H9 (cell line): ENCODE data around the gene ATP11C. TPM values are rescaled to one million over a fixed set of nuclear protein-coding genes. Genes with fewer than 3 reads are reported as not detected.

Experiments used
- DNase-seq: peaks from one replicate; pipeline ENCODE4 v3.0.0-alpha.2; 2017
- H2AFZ ChIP-seq: one replicate; pipeline ENCODE4 v1.6.1; 2013; ENCODE audit warnings: mild to moderate bottlenecking, low read length, control low read depth, moderate library complexity
- H2AK5ac ChIP-seq: 2 replicates; pipeline ENCODE4 v1.6.1; 2013; ENCODE audit warnings: low read length, control low read depth, mixed read lengths; ENCODE audit not compliant: insufficient read length
- H2BK120ac ChIP-seq: one replicate; pipeline ENCODE4 v1.6.1; 2013; ENCODE audit warnings: low read depth, mild to moderate bottlenecking, low read length, control low read depth, inconsistent platforms; ENCODE audit not compliant: poor library complexity, severe bottlenecking
- H2BK12ac ChIP-seq: 2 replicates; pipeline ENCODE4 v1.6.1; 2013; ENCODE audit warnings: low read length, control low read depth, mixed read lengths, low read depth; ENCODE audit not compliant: insufficient read length
- H2BK15ac ChIP-seq: 2 replicates; pipeline ENCODE4 v1.6.1; 2013; ENCODE audit warnings: low read depth, low read length, control low read depth
- H2BK20ac ChIP-seq: one replicate; pipeline ENCODE4 v1.6.1; 2013; ENCODE audit warnings: low read depth, mild to moderate bottlenecking, low read length, control low read depth, inconsistent platforms; ENCODE audit not compliant: poor library complexity, severe bottlenecking
- H2BK5ac ChIP-seq: 2 replicates; pipeline ENCODE4 v1.6.1; 2013; ENCODE audit warnings: low read length, control low read depth, mixed read lengths; ENCODE audit not compliant: insufficient read length
- H3K14ac ChIP-seq: 2 replicates; pipeline ENCODE4 v1.6.1; 2013; ENCODE audit warnings: low read length, control low read depth; ENCODE audit not compliant: insufficient read depth
- H3K18ac ChIP-seq: 2 replicates; pipeline ENCODE4 v1.6.1; 2013; ENCODE audit warnings: low read depth, mild to moderate bottlenecking, mixed read lengths, low read length, control low read depth; ENCODE audit not compliant: insufficient read length
- H3K23ac ChIP-seq: 2 replicates; pipeline ENCODE4 v1.6.1; 2013; ENCODE audit warnings: low read length, control low read depth, mixed read lengths, low read depth; ENCODE audit not compliant: insufficient read length
- H3K23me2 ChIP-seq: 2 replicates; pipeline ENCODE4 v1.6.1; 2013; ENCODE audit warnings: low read depth, mild to moderate bottlenecking, mixed read lengths, low read length, control low read depth; ENCODE audit not compliant: insufficient read length, poor library complexity, severe bottlenecking
- H3K27ac ChIP-seq: 2 replicates; pipeline ENCODE4 v1.5.1; 2013; ENCODE audit warnings: low read length, control low read depth, mixed read lengths, low read depth; ENCODE audit not compliant: insufficient read length
- H3K27me3 ChIP-seq: 2 replicates; pipeline ENCODE4 v1.6.1; 2013; ENCODE audit warnings: low read length, control low read depth, inconsistent platforms; ENCODE audit not compliant: insufficient read depth
- H3K4ac ChIP-seq: 2 replicates; pipeline ENCODE4 v1.6.1; 2013; ENCODE audit warnings: low read depth, mild to moderate bottlenecking, control low read depth, inconsistent platforms, low read length, moderate library complexity
- H3K4me1 ChIP-seq: 2 replicates; pipeline ENCODE4 v1.6.1; 2013; ENCODE audit warnings: low read length, control low read depth, inconsistent platforms; ENCODE audit not compliant: insufficient read depth
- H3K4me2 ChIP-seq: 2 replicates; pipeline ENCODE4 v1.6.1; 2013; ENCODE audit warnings: low read length, control low read depth, mixed read lengths; ENCODE audit not compliant: insufficient read length, insufficient read depth
- H3K56ac ChIP-seq: 2 replicates; pipeline ENCODE4 v1.6.1; 2013; ENCODE audit warnings: low read depth, mild to moderate bottlenecking, mixed read lengths, low read length, control low read depth; ENCODE audit not compliant: insufficient read length
- H3K79me1 ChIP-seq: 2 replicates; pipeline ENCODE4 v1.6.1; 2013; ENCODE audit warnings: low read depth, mild to moderate bottlenecking, moderate library complexity, low read length, control low read depth, inconsistent platforms; ENCODE audit not compliant: insufficient read depth, poor library complexity, severe bottlenecking
- H3K79me2 ChIP-seq: 2 replicates; pipeline ENCODE4 v1.6.1; 2013; ENCODE audit warnings: low read length, control low read depth, inconsistent platforms; ENCODE audit not compliant: insufficient read depth
- H3K9ac ChIP-seq: 2 replicates; pipeline ENCODE4 v1.6.1; 2013; ENCODE audit warnings: low read length, control low read depth, mixed read lengths; ENCODE audit not compliant: insufficient read length; ENCODE audit errors: extremely low read depth
- H3K9me3 ChIP-seq: one replicate; pipeline ENCODE4 v1.6.1; 2013; ENCODE audit warnings: low read depth, low read length, inconsistent platforms; ENCODE audit not compliant: control insufficient read depth
- H3T11ph ChIP-seq: one replicate; pipeline ENCODE4 v1.6.1; 2013; ENCODE audit warnings: mild to moderate bottlenecking, low read length, control low read depth, inconsistent platforms
- H4K20me1 ChIP-seq: one replicate; pipeline ENCODE4 v1.6.1; 2013; ENCODE audit not compliant: control insufficient read depth, insufficient read length, insufficient read depth
- H4K5ac ChIP-seq: 2 replicates; pipeline ENCODE4 v1.6.1; 2013; ENCODE audit warnings: low read depth, mild to moderate bottlenecking, mixed read lengths, low read length, control low read depth; ENCODE audit not compliant: insufficient read length
- H4K8ac ChIP-seq: replicated peaks from 2 replicates; pipeline ENCODE4 v1.6.1; 2013; ENCODE audit warnings: low read length, control low read depth, mixed read lengths, low read depth; ENCODE audit not compliant: insufficient read length
- H4K91ac ChIP-seq: 2 replicates; pipeline ENCODE4 v1.6.1; 2013; ENCODE audit warnings: low read depth, mild to moderate bottlenecking, moderate library complexity, mixed read lengths, low read length, control low read depth; ENCODE audit not compliant: insufficient read length
- H3K27ac Mint-ChIP-seq, 3 experiments: 2 replicates in 2 of 3; 3 replicates in 1 of 3; pipeline ENCODE4 v1.8.0; 2020 to 2021; ENCODE audit warnings: mixed read lengths in 3 of 3, mild to moderate bottlenecking in 1 of 3, moderate library complexity in 1 of 3
- H3K27me3 Mint-ChIP-seq: 2 replicates; pipeline ENCODE4 v1.8.0; 2021; ENCODE audit warnings: low read depth, mild to moderate bottlenecking, moderate library complexity, mixed read lengths
- H3K36me3 Mint-ChIP-seq, 3 experiments: 2 replicates in 2 of 3; 3 replicates in 1 of 3; pipeline ENCODE4 v1.8.0; 2020 to 2021; ENCODE audit warnings: low read depth in 3 of 3, mixed read lengths in 3 of 3; ENCODE audit not compliant: insufficient read depth in 1 of 3
- H3K4me1 Mint-ChIP-seq, 2 experiments: 2 replicates each; pipeline ENCODE4 v1.8.0; 2020; ENCODE audit warnings: mixed read lengths in 2 of 2
- H3K4me3 Mint-ChIP-seq, 2 experiments: 2 replicates in 1 of 2; 3 replicates in 1 of 2; pipeline ENCODE4 v1.8.0; 2020 to 2021; ENCODE audit warnings: mild to moderate bottlenecking in 2 of 2, mixed read lengths in 2 of 2, moderate library complexity in 1 of 2
- H3K9me3 Mint-ChIP-seq, 2 experiments: 2 replicates in 1 of 2; 3 replicates in 1 of 2; pipeline ENCODE4 v1.8.0; 2020; ENCODE audit warnings: mild to moderate bottlenecking in 2 of 2, mixed read lengths in 2 of 2, moderate library complexity in 1 of 2
- WGBS: extraction: QIAGEN DNeasy Blood & Tissue Kit; methylation state at CpG from one replicate; pipeline ENCODE4 v1.1.7; 2013; ENCODE audit warnings: missing lambda C conversion rate, low lambda C conversion rate, mixed read lengths; ENCODE audit not compliant: insufficient read length; ENCODE audit errors: extremely low coverage; 5-methylcytosine and 5-hydroxymethylcytosine counted together
- total RNA-seq: library from RNA; stranded (reverse); gene quantifications from 2 replicates; pipeline ENCODE4 v1.2.1, GENCODE V29; 2021
- TF ChIP-seq, protein P1 (sequence below): fragments of 200-600 bp; sonication (generic); conservative IDR thresholded peaks from 3 replicates; pipeline ENCODE4 v1.8.0; 2021; ENCODE audit warnings: antibody characterized with exemption, mild to moderate bottlenecking

The ATP11C gene
- total RNA-seq, 1 experiment from 2014 or later: 28.4 TPM

- Histone ChIP-seq H3K79me2 (no peaks in the 10 kb centered on the region), H3K56ac (no peak overlapping the region), H3K18ac (no peak overlapping the region), H4K20me1 (no peaks in the 10 kb centered on the region), H2BK5ac (no peak overlapping the region), H3K9me3 (no peaks in the 10 kb centered on the region), H3K14ac (no peak overlapping the region), H2AK5ac (no peak overlapping the region), H3K4me1 (no peaks in the 10 kb centered on the region; the same call in 1 of the 2 replicates), H2BK15ac (no peak overlapping the region), H3K23me2 (no peaks in the 10 kb centered on the region), H2BK12ac (no peak overlapping the region), H4K91ac (no peak overlapping the region), H3K79me1 (no peaks in the 10 kb centered on the region), H2BK20ac (no peak overlapping the region), H3T11ph (no peak overlapping the region), H3K23ac (no peak overlapping the region), H3K9ac (no peak overlapping the region), H3K27ac (no peak overlapping the region), H4K8ac (no peak overlapping the region), H3K4ac (no peak overlapping the region), H2AFZ (no peak overlapping the region), H4K5ac (no peak overlapping the region), H2BK120ac (no peak overlapping the region), H3K27me3 (no peaks in the 10 kb centered on the region; the same call in 1 of the 2 replicates), H3K4me2 (no peak overlapping the region)
- TF ChIP-seq, protein P1, sequence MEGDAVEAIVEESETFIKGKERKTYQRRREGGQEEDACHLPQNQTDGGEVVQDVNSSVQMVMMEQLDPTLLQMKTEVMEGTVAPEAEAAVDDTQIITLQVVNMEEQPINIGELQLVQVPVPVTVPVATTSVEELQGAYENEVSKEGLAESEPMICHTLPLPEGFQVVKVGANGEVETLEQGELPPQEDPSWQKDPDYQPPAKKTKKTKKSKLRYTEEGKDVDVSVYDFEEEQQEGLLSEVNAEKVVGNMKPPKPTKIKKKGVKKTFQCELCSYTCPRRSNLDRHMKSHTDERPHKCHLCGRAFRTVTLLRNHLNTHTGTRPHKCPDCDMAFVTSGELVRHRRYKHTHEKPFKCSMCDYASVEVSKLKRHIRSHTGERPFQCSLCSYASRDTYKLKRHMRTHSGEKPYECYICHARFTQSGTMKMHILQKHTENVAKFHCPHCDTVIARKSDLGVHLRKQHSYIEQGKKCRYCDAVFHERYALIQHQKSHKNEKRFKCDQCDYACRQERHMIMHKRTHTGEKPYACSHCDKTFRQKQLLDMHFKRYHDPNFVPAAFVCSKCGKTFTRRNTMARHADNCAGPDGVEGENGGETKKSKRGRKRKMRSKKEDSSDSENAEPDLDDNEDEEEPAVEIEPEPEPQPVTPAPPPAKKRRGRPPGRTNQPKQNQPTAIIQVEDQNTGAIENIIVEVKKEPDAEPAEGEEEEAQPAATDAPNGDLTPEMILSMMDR: no peak
- H3K27ac Mint-ChIP-seq: no peak overlapping the region; a peak in 1 of 7 replicates
- DNase-seq: peak; percentile 38
- peaks cover 37% of the 10 kb centered on the region for H3K27me3 Mint-ChIP-seq
- no peaks in the 10 kb centered on the region for H3K36me3 Mint-ChIP-seq
- H3K4me1 Mint-ChIP-seq: peaks cover 7 to 13% of the 10 kb centered on the region in 2 experiments
- H3K4me3 Mint-ChIP-seq: peak overlapping the region; percentile 49 to 59; a peak in 3 of 5 replicates
- peaks cover 0 to 36% of the 10 kb centered on the region in 2 experiments; a peak in 2 of 5 replicates for H3K9me3 Mint-ChIP-seq
- WGBS: no CpG with 5 or more reads among the region's 11 CpGs
Observed at GRCh38 chrX:139692506-139692849, 240.4 kb downstream of the ATP11C start.
